Panc1 (cell line): ENCODE data around the gene KLC1. TPM values are rescaled to one million over a fixed set of nuclear protein-coding genes. Genes with fewer than 3 reads are reported as not detected.

ENCODE experiments used
- ATAC-seq: fragments of 200-7000 bp; cut with Tn5 transposase; 2 replicates; pipeline ENCODE4 v1.9.1; 2020; ENCODE audit warnings: mild to moderate bottlenecking, moderate library complexity
- BruUV-seq: library from RNA; stranded (reverse); fragments of 400-500 nt; replicated peaks from 2 replicates; lab custom pipeline; 2021; lab: Mats Ljungman, UMichigan
- CTCF ChIA-PET: fragments of 300-600 bp; sonication (Branson Sonifier 250); formaldehyde crosslinking; loops from one replicate; lab custom pipeline; 2022; ENCODE audit warnings: antibody characterized with exemption; lab: Charles Lee
- POLR2A ChIA-PET: fragments of 300-600 bp; sonication (Branson Sonifier 250); formaldehyde crosslinking; loops from one replicate; lab custom pipeline; 2022; ENCODE audit warnings: antibody characterized with exemption; lab: Charles Lee
- DNase-seq: peaks from one replicate; pipeline ENCODE4 v3.0.0-alpha.2; 2010; ENCODE audit warnings: low read depth, low spot score
- H3K27ac ChIP-seq: 2 replicates; pipeline ENCODE4 v1.5.1; 2011; ENCODE audit warnings: mild to moderate bottlenecking, low read length, inconsistent platforms
- H3K27me3 ChIP-seq: fragments of 200-500 bp; sonication (Bioruptor generic); 2 replicates; pipeline ENCODE4 v1.6.0; 2014; ENCODE audit warnings: low read length, inconsistent platforms; ENCODE audit not compliant: control insufficient read depth, insufficient read depth
- H3K36me3 ChIP-seq: fragments of 200-500 bp; sonication (Bioruptor generic); 2 replicates; pipeline ENCODE4 v1.5.1; 2014; ENCODE audit warnings: inconsistent platforms, mild to moderate bottlenecking, low read length, moderate library complexity; ENCODE audit not compliant: control insufficient read depth, insufficient read depth
- H3K4me1 ChIP-seq: 2 replicates; pipeline ENCODE4 v1.5.1; 2011; ENCODE audit warnings: inconsistent platforms, mild to moderate bottlenecking, low read length, moderate library complexity; ENCODE audit not compliant: control insufficient read depth, insufficient read depth
- H3K4me3 ChIP-seq, 2 experiments: 2 replicates each; pipeline ENCODE4 v1.5.1; 2011 to 2012; ENCODE audit warnings: low read depth in 2 of 2, low read length in 2 of 2, mild to moderate bottlenecking in 2 of 2, inconsistent platforms in 1 of 2, moderate library complexity in 1 of 2
- H3K9me3 ChIP-seq: fragments of 200-500 bp; sonication (Bioruptor generic); 2 replicates; pipeline ENCODE4 v1.5.1; 2014; ENCODE audit warnings: low read depth, mild to moderate bottlenecking, inconsistent platforms, low read length, moderate library complexity; ENCODE audit not compliant: control insufficient read depth, insufficient read depth
- POLR2AphosphoS5 ChIP-seq: IDR thresholded peaks from 2 replicates; pipeline ENCODE4 v1.6.1; 2012; ENCODE audit warnings: mild to moderate bottlenecking, low read depth, low read length, moderate library complexity
- SIN3A ChIP-seq: IDR thresholded peaks from 2 replicates; pipeline ENCODE4 v1.6.1; 2012; ENCODE audit warnings: low read depth, mild to moderate bottlenecking, low read length, moderate library complexity, borderline replicate concordance; ENCODE audit not compliant: insufficient read depth
- TCF7L2 ChIP-seq: IDR thresholded peaks from 2 replicates; pipeline ENCODE4 v1.6.1; 2011; ENCODE audit warnings: mild to moderate bottlenecking, low read depth, low read length, inconsistent platforms
- in situ Hi-C: cut with HindIII; loops from 2 replicates; pipeline ENCODE4 v1.10.0; 2016; ENCODE audit warnings: low sequenced_read_pairs, low pct_unique_long_range_greater_than_20kb
- intact Hi-C: fragments of 100-400 bp; cut with micrococcal nuclease; formaldehyde crosslinking; loops from one replicate; pipeline ENCODE4 v1.10.0; 2022; ENCODE audit not compliant: unreplicated experiment
- total RNA-seq: library from RNA; stranded (reverse); gene quantifications from one replicate; pipeline ENCODE4 v1.2.1, GENCODE V29; 2021; ENCODE audit not compliant: unreplicated experiment
- TF ChIP-seq, protein P1 (sequence below): fragments of 450-650 bp; IDR thresholded peaks from 2 replicates; pipeline ENCODE4 v1.5.1; 2017; ENCODE audit warnings: mild to moderate bottlenecking
- TF ChIP-seq, protein P2 (sequence below), 2 experiments: IDR thresholded peaks; 2 replicates each; pipeline ENCODE4 v1.6.1; 2011 to 2012; ENCODE audit warnings: low read depth in 2 of 2, control low read depth in 1 of 2, low read length in 1 of 2, mild to moderate bottlenecking in 1 of 2, moderate library complexity in 1 of 2; ENCODE audit not compliant: insufficient read depth in 1 of 2

The KLC1 gene
- total RNA-seq, 1 experiment from 2014 or later, result 98.0 TPM

DNA sequence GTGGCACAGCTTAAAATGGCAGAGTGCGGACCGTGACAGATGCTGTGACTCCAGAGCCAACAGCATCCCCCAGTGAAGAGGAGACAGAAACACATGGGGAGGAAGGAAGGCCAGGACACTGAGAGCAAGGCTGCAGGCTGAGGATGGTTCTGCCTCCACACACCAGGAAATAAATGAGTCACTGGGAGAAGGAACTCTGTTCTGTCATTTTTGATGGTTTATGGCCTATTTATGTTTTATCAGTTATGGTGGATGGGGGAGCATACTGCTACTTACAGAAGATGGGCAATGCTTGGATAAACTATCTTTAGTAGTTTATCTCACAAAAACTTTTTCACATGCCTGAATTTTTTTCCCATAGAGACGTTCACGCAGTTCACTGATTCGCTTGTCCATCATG lies 120.4 kb downstream of the KLC1 start:
- no TSS peak for BruUV-seq
- H3K36me3 ChIP-seq, result no peaks in the 10 kb centered on the region
- in situ Hi-C loops, result no loop called here
- CTCF ChIA-PET, result no interaction called here
- ATAC-seq (no peak), DNase-seq (no peak)
- H3K27ac ChIP-seq, result no peak overlapping the region
- no peak overlapping the region for H3K4me3 ChIP-seq
- no peaks in the 10 kb centered on the region for H3K27me3 ChIP-seq
- intact Hi-C loops, result no loop called here
- H3K9me3 ChIP-seq, result no peaks in the 10 kb centered on the region
- TF ChIP-seq, protein P1, sequence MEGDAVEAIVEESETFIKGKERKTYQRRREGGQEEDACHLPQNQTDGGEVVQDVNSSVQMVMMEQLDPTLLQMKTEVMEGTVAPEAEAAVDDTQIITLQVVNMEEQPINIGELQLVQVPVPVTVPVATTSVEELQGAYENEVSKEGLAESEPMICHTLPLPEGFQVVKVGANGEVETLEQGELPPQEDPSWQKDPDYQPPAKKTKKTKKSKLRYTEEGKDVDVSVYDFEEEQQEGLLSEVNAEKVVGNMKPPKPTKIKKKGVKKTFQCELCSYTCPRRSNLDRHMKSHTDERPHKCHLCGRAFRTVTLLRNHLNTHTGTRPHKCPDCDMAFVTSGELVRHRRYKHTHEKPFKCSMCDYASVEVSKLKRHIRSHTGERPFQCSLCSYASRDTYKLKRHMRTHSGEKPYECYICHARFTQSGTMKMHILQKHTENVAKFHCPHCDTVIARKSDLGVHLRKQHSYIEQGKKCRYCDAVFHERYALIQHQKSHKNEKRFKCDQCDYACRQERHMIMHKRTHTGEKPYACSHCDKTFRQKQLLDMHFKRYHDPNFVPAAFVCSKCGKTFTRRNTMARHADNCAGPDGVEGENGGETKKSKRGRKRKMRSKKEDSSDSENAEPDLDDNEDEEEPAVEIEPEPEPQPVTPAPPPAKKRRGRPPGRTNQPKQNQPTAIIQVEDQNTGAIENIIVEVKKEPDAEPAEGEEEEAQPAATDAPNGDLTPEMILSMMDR, result no peak
- TF ChIP-seq, protein P2, sequence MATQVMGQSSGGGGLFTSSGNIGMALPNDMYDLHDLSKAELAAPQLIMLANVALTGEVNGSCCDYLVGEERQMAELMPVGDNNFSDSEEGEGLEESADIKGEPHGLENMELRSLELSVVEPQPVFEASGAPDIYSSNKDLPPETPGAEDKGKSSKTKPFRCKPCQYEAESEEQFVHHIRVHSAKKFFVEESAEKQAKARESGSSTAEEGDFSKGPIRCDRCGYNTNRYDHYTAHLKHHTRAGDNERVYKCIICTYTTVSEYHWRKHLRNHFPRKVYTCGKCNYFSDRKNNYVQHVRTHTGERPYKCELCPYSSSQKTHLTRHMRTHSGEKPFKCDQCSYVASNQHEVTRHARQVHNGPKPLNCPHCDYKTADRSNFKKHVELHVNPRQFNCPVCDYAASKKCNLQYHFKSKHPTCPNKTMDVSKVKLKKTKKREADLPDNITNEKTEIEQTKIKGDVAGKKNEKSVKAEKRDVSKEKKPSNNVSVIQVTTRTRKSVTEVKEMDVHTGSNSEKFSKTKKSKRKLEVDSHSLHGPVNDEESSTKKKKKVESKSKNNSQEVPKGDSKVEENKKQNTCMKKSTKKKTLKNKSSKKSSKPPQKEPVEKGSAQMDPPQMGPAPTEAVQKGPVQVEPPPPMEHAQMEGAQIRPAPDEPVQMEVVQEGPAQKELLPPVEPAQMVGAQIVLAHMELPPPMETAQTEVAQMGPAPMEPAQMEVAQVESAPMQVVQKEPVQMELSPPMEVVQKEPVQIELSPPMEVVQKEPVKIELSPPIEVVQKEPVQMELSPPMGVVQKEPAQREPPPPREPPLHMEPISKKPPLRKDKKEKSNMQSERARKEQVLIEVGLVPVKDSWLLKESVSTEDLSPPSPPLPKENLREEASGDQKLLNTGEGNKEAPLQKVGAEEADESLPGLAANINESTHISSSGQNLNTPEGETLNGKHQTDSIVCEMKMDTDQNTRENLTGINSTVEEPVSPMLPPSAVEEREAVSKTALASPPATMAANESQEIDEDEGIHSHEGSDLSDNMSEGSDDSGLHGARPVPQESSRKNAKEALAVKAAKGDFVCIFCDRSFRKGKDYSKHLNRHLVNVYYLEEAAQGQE (IDR thresholded peaks at IDR 0.05; ENCODE audit: insufficient read depth in 1 of 2, low read depth in 2 of 2, low read length in 1 of 2), result no peak
- TF ChIP-seq TCF7L2 (no peak), SIN3A (no peak), POLR2AphosphoS5 (no peak)
- no peaks in the 10 kb centered on the region for H3K4me1 ChIP-seq
- POLR2A ChIA-PET, result no interaction called here

DNA sequence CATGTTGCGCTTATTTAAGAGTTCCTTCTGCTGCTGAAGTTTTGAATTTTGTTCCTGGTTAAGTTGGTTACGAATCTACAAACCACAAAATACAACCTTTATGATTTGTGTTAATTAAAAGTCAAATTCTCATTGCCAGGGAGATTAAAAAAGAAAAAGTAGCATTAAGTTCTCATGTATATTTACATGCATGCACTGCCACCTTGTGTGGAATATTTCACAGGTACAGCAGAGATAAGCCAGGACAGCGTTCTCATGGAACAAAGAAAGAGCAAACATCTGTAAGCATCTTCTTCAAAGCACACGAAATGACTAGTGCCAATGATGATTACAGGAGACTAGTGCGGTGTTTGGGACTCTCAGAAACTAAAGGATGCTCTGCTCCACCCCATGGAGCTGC lies 120.8 kb downstream of the KLC1 start:
- no TSS peak for BruUV-seq
- Histone ChIP-seq H3K9me3 (no peaks in the 10 kb centered on the region), H3K4me3 (no peak overlapping the region), H3K4me1 (no peaks in the 10 kb centered on the region), H3K36me3 (no peaks in the 10 kb centered on the region), H3K27ac (no peak overlapping the region), H3K27me3 (no peaks in the 10 kb centered on the region)
- ChIA-PET CTCF (no interaction called here), POLR2A (no interaction called here)
- intact Hi-C loops (no loop called here), in situ Hi-C loops (no loop called here)
- ATAC-seq (no peak), DNase-seq (no peak)
- TF ChIP-seq SIN3A (no peak), POLR2AphosphoS5 (no peak), TCF7L2 (no peak)
- TF ChIP-seq, protein P1, result no peak
- TF ChIP-seq, protein P2 (IDR thresholded peaks at IDR 0.05; ENCODE audit: insufficient read depth in 1 of 2, low read depth in 2 of 2, low read length in 1 of 2), result no peak

Other genes starting within 250 kb of the KLC1 start
- 56.1 TPM for gene MARK3, start 243.8 kb upstream of the KLC1 start, total RNA-seq
- 436 TPM for gene CKB, start 106.4 kb upstream of the KLC1 start, total RNA-seq
- 22.9 TPM for gene TRMT61A, start 100.0 kb upstream of the KLC1 start, total RNA-seq
- gene BAG5, start 66.6 kb upstream of the KLC1 start, total RNA-seq, result 22.5 TPM
- 42.2 TPM for gene COA8, start 66.3 kb upstream of the KLC1 start, total RNA-seq
- gene XRCC3, start 86.2 kb downstream of the KLC1 start, total RNA-seq, result 36.8 TPM
- 41.8 TPM for gene ZFYVE21, start 86.6 kb downstream of the KLC1 start, total RNA-seq
- gene PPP1R13B, start 218.4 kb downstream of the KLC1 start, total RNA-seq, result 19.0 TPM